ENCODE results near the gene PIGC. TPM values are rescaled to one million over a fixed set of nuclear protein-coding genes. Genes with fewer than 3 reads are reported as not detected.
"Not testable (repeated sequence)": the region's sequence is repeated elsewhere in the genome, so short reads cannot be mapped to it uniquely, and the experiment has no call there.

Gene PIGC
- total RNA-seq, 1 experiment from 2014 or later = 40.9 TPM

DNA sequence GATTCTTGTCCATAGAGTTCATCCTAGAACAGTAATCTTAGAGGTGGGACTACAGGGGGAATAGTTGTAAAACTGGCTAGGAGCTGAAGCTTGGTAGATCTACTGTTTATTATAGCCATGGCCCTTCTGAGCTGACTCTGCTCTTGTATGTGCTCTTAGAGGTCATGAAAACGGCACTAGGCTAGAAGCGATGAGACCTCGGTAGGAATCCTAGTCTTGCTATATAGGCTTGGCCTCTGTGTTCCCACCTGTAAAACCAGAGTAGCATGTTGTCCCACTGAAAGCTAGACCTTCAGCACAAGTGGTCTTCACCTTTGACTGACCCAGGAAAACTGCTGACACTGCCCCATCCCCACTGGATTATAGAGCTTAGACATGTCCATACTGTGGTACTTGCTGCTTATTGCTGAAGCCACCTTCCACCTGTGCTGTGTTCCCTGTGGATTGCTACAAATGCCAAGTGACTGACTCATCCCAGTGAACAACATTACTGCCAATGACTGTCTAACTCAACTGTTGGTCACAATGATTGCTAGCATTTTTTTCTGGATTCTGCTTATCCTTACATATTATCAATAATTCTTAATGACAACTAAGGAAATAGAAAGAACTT is 23.0 kb upstream of the PIGC start:
- DNase-seq (ENCODE audit: low read depth) = no peak

GRCh38 chr1:172465617-172466016 is 21.7 kb upstream of the PIGC start:
- no peak for DNase-seq (ENCODE audit: low read depth)

- DNase-seq (ENCODE audit: low read depth) = peak; percentile 46
These were observed 17.0 kb upstream of the PIGC start for GRCh38 chr1:172460887-172461315.

- DNase-seq (ENCODE audit: low read depth) = no peak
These were observed 16.3 kb upstream of the PIGC start for GRCh38 chr1:172460177-172460576.

- no peak for DNase-seq (ENCODE audit: low read depth)
These were observed 13.7 kb upstream of the PIGC start for GRCh38 chr1:172457479-172458130.

- DNase-seq (ENCODE audit: low read depth) = no peak
These were observed 12.5 kb upstream of the PIGC start for GRCh38 chr1:172456344-172456769.

DNA sequence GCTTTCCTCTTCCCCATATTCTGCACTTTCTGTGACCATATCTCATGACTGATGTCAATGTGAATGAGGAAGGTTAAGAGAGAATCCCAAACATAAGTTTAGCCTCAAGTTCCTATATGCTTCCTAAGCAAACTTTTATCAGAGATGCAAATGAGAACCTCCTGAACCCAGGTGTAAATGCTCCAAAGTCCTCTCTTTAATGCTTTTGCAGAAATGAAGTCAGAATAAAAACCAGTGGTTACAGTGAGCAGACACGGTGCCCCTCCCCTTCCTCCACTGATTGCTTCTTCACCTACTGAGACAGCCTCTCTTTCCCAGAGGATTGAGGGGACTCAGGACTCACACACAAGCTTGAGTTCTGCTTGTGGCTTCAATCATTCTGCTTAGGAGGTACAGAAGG is 11.6 kb upstream of the PIGC start:
- DNase-seq (ENCODE audit: low read depth) = no peak

DNA sequence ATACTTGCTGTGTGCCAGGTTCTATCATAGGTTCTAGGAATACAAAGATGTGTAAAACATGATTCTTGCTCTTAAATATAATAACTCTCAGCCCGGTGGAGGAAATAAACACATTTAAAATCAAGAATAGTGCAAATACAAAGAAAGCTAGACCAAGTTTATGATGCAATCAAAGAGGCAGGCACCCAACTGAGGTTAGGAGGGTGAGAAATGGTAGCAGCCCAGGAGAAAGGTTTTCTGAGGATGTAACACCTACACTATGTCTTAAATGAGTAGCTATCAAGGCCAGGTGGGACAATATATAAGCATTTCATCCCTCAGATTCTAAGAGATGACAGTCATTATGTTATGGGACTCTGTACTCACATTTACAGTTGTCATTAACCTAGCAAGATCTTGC is 9.7 kb upstream of the PIGC start:
- DNase-seq (ENCODE audit: low read depth) = no peak

- no peak for DNase-seq (ENCODE audit: low read depth)
These were observed 9.3 kb upstream of the PIGC start for GRCh38 chr1:172453153-172453545.

DNA sequence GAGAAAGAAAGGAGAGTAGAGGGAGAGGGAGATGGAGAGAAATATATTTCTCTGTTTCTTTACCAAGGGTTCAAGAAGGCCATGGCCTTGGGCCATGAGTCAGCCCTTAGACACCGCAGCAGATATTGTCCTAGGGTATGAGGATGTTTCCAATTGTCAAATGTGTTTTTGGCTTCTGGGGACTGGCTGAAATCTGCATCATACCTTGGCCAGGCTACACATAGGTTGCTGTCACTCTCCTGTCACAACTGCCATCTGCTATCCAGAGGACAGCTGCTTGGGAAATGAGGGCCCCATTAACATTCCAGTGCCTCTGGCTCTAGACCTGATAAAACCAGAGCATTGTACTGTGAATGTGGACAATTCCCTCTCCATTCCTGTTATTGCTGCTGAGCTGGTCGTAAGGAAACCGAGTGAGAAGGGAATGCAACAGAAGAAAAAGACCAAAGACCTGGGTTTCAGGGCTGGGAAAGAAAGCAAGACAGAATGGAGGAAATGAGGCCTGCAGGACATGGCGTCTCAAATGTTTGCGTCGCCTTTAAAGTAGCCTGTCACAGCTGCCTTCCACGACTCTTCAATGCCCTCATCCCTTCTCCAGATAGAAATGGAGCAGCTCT is 8.8 kb upstream of the PIGC start:
- DNase-seq (ENCODE audit: low read depth) = peak; percentile 18

GRCh38 chr1:172451002-172451443 is 7.2 kb upstream of the PIGC start:
- peak; percentile 62 for DNase-seq (ENCODE audit: low read depth)

GRCh38 chr1:172450524-172450885 is 6.6 kb upstream of the PIGC start:
- DNase-seq (ENCODE audit: low read depth) = no peak

DNA sequence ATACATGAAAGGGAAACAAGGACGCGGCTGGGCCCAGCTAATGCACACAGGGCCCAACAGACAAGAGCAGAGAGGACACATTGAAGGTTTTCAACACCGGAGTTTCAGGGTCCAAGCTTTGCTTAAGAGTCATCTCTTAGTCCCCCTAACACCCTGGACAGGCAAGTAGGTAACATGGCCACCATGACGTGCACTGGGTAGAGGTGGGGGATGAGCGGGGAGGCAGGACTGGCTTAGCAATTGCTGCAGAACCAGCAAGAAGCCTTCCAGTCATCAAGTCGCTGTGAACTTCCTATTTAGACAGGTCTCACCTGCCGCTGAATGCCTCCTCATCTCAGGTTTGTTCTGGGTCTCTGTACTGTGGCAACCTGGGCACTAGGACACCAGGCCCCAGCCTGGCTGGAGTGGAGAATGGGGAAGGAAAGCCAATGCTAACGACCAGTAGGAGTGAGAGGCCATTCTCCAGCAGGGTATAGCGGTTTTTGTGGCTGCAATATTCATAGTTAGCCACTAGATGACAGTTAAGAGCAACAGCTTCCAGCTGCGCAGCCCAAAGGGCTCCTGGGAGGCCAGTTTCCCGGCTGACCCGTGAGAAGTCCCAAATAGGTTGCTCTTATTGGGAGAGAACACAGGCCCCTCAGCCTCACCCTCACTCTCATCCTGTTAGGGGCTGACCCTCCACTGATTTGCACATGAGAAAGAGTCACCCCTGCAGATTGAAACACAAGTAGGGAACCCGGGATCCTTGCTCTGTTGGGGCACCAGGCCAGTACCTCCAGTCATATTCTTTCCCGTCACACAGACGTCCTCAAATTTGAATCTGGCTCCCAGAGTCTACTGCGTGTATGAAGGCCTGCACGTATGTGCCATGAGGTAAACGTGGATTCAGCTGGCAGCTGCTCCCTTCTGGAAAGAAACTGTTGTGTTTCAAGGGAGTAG is 6.0 kb upstream of the PIGC start:
- DNase-seq (ENCODE audit: low read depth) = peak; percentile 69

DNA sequence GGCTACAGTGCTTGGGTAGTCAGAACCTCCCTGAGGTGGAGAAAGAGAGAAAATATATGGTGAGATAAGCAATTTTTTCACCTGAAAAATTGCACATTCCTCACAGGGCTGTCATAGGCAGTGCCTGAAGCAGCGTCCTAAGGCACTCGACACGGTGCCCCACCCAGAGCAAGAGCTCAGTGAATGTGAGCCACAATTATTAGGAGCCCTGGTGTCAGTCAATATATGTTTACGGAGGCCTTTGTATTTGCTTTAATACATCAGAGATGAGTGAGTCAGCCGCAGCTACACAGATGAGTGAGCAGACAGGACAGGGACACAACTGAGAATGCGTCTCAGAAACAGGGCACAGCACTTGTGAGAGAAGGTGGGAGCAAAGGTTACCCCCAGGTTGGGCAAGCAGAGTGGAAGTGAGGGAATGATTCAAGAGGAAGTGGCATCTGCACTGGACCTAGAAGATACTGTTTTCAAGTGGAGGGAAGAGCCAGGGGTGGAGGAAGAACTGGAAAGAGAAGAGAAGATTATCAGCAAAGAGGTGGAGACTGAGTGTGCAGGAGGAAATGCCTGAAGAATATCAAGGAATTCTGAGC is 5.2 kb upstream of the PIGC start:
- DNase-seq (ENCODE audit: low read depth) = no peak

- DNase-seq (ENCODE audit: low read depth) = no peak
These were observed 3.8 kb upstream of the PIGC start for GRCh38 chr1:172447641-172448040.

GRCh38 chr1:172446547-172446946 is 2.7 kb upstream of the PIGC start:
- DNase-seq (ENCODE audit: low read depth) = no peak

GRCh38 chr1:172442843-172443565 is 865 bp downstream of the PIGC start:
- DNase-seq (ENCODE audit: low read depth) = no peak

DNA sequence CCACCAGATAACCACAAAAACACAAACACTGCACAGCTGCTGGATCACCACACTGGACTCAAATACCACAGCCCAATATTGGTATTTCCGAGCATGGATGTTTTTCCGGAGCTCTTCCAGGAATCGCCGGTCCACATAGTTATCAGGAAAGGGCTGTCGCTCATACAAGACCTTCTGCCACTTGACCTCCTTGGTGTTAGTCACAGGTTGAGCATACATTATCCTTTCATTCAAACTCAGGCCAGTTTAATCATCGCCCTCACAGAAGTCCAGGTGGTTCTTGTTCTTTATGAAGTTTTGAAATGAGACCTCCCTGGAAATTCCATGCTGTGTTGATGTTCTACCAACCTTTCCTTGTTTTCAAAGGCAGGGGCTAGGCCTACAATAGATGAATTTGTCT is 1.5 kb downstream of the PIGC start:
- DNase-seq (ENCODE audit: low read depth) = no peak

DNA sequence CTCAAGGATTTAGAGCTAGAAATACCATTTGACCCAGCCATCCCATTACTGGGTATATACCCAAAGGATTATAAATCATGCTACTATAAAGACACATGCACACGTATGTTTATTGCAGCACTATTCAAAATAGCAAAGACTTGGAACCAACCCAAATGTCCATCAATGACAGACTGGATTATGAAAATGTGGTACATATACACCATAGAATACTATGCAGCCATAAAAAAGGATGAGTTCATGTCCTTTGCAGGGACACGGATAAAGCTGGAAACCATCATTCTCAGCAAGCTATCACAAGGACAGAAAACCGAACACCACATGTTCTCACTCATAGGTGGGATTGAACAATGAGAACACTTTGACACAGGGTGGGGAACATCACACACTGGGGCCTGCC is 6.7 kb downstream of the PIGC start:
- DNase-seq (ENCODE audit: low read depth) = not testable (repeated sequence)

- DNase-seq (ENCODE audit: low read depth) = no peak
These were observed 12.1 kb downstream of the PIGC start for GRCh38 chr1:172431721-172432192.

DNA sequence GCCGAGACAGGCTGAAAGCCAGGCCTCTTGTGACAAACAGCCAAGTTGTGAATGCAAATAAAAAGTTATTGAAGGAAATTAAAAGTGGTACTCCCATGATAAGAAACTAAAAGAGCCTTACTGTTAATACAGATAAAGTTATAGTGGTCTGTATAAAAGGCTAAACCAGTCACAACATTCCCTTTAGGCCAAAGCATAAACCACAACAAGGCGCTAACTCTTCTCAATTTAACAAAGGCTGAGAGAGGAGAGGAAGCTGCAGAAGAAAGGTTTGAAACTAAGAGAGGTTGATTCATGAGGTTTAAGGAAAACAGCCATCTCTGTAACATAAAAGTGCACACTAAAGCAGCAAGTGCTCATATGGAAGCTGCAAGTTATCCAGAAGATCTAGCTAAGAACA is 12.7 kb downstream of the PIGC start:
- no peak for DNase-seq (ENCODE audit: low read depth)
